Measurements from ENCODE around the gene TBC1D25.

TBC1D25 gene

GRCh38 chrX:48578661-48579128 is 39.2 kb downstream of the TBC1D25 start:
- no peak overlapping the region for H3K27ac ChIP-seq
- H3K4me3 ChIP-seq (ENCODE audit: low read depth, low read length), result no peak overlapping the region
- TF ChIP-seq CTCF (IDR thresholded peaks at IDR 0.05; ENCODE audit: low read depth, low read length, missing control alignments), result no peak
- in situ Hi-C loops (cut with HindIII; ENCODE audit: low pct_ligation_motif_present, low sequenced_read_pairs), result no loop called here
- peaks cover 45% of the 10 kb centered on the region for H3K36me3 ChIP-seq (replicated peaks)
- DNase-seq, result no peak
- H3K27me3 ChIP-seq (replicated peaks), result no peaks in the 10 kb centered on the region

GRCh38 chrX:48579259-48579658 is 39.7 kb downstream of the TBC1D25 start:
- Histone ChIP-seq H3K36me3 (replicated peaks) (peaks cover 45% of the 10 kb centered on the region), H3K27ac (no peak overlapping the region), H3K27me3 (replicated peaks) (no peaks in the 10 kb centered on the region), H3K4me3 (ENCODE audit: low read depth, low read length) (no peak overlapping the region)
- no peak for TF ChIP-seq CTCF (IDR thresholded peaks at IDR 0.05; ENCODE audit: low read depth, low read length, missing control alignments)
- in situ Hi-C loops (cut with HindIII; ENCODE audit: low pct_ligation_motif_present, low sequenced_read_pairs), result no loop called here
- no peak for DNase-seq

GRCh38 chrX:48580662-48581061 is 41.1 kb downstream of the TBC1D25 start:
- no peak overlapping the region for H3K27ac ChIP-seq
- TF ChIP-seq CTCF (IDR thresholded peaks at IDR 0.05; ENCODE audit: low read depth, low read length, missing control alignments), result no peak
- no peak for DNase-seq

GRCh38 chrX:48584698-48585097 is 45.2 kb downstream of the TBC1D25 start:
- no peak for TF ChIP-seq CTCF (IDR thresholded peaks at IDR 0.05; ENCODE audit: low read depth, low read length, missing control alignments)
- in situ Hi-C loops (cut with HindIII; ENCODE audit: low pct_ligation_motif_present, low sequenced_read_pairs), result no loop called here
- Histone ChIP-seq H3K36me3 (replicated peaks) (peaks cover 4% of the 10 kb centered on the region), H3K4me3 (ENCODE audit: low read depth, low read length) (no peak overlapping the region), H3K27me3 (replicated peaks) (no peaks in the 10 kb centered on the region), H3K27ac (no peak overlapping the region)
- no peak for DNase-seq

More at GRCh38 chrX:48580662-48581061, 41.1 kb downstream of the TBC1D25 start:
- Histone ChIP-seq H3K36me3 (replicated peaks) (peaks cover 37% of the 10 kb centered on the region), H3K4me3 (ENCODE audit: low read depth, low read length) (no peak overlapping the region), H3K27me3 (replicated peaks) (no peaks in the 10 kb centered on the region)
- in situ Hi-C loops (cut with HindIII; ENCODE audit: low pct_ligation_motif_present, low sequenced_read_pairs), result no loop called here

GRCh38 chrX:48589482-48590162 is 50.1 kb downstream of the TBC1D25 start:
- no peak for TF ChIP-seq CTCF (IDR thresholded peaks at IDR 0.05; ENCODE audit: low read depth, low read length, missing control alignments)
- in situ Hi-C loops (cut with HindIII; ENCODE audit: low pct_ligation_motif_present, low sequenced_read_pairs), result no loop called here
- Histone ChIP-seq H3K36me3 (replicated peaks) (no peaks in the 10 kb centered on the region), H3K4me3 (ENCODE audit: low read depth, low read length) (no peak overlapping the region), H3K27me3 (replicated peaks) (no peaks in the 10 kb centered on the region), H3K27ac (no peak overlapping the region)
- no peak for DNase-seq

Measured in brain microvascular endothelial cell (primary cell).